ENCODE measurements around the gene C9.
"Not testable (repeated sequence)": the region's sequence is repeated elsewhere in the genome, so short reads cannot be mapped to it uniquely, and the experiment has no call there.

The C9 gene

DNA sequence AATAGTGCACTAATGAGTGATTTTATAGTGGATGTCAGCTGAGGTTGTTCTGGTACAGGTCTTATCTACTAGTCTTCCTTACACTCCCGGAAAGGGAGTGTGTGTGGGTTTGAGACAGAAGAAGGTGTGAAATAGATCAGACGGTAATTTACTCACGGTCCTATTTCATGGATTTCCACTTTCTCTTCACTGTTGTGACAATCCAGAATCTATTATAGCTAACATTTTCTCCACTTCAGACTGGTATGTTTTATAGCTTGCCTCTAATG lies 7.0 kb upstream of the C9 start:
- no peak for DNase-seq (ENCODE audit: low spot score)

DNA sequence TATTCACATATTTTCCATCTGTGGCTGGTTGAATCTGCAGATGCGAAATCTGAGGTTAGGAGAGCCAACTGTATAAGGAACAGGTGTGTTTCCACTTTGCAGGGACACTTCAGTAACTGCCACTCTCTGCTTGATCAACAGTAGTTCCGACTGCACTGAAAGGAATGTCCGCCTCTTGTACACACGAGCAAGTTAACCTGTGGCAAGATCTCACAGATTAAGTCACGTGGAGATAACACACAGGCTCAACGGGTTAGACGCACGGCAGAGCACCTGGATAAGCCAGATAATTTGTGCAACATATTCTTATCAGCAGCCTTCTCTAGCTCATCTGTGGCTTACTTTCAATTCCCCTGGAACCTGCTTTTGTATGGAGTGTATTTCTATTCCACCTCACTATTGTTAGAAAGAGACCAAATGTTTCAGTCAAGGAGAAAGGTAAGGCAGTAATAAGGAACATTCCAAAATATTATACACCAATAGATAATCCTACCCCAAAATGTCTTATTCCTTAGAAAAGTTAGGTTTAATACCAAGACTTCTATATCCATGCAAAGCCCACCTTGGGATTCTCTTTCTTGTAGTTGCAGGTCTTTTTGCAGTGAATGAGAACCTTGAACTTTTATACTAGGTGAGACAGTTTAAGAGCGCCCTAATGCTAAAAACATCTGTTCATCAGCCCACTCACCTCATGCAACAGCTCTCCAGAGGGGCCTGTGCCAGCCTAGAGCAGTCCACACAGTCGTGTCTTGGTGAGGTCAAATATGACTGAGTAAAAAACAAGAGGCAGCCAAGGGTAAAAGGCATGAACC lies 6.5 kb upstream of the C9 start:
- no peak for DNase-seq (ENCODE audit: low spot score)

- DNase-seq (ENCODE audit: low spot score) = no peak
Measured at GRCh38 chr5:39369123-39369815, 5.0 kb upstream of the C9 start.

GRCh38 chr5:39368116-39368515 lies 3.8 kb upstream of the C9 start:
- no peak for DNase-seq (ENCODE audit: low spot score)

GRCh38 chr5:39367711-39368110 lies 3.4 kb upstream of the C9 start:
- DNase-seq (ENCODE audit: low spot score) = no peak

DNA sequence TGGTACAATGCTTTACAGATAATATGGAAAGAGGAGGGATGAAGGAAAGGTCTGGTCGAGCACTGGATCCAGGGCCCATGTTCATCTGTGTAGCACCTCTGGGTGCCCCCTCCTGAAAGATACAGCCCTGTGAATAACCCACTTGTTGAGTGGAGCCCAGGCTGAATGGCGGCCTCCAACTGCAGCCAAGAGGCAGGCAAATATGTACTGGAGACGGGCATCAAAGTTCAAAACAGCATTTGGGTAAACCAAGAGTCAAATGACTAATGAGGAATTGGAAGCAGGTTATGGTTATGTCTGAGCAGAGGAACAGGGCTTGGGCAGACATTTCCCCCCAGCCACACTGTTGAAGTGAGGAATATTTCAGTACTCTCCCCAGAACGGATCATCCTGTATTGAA lies 1.1 kb downstream of the C9 start:
- no peak for DNase-seq (ENCODE audit: low spot score)

GRCh38 chr5:39362646-39363045 lies 1.6 kb downstream of the C9 start:
- DNase-seq (ENCODE audit: low spot score) = no peak

DNA sequence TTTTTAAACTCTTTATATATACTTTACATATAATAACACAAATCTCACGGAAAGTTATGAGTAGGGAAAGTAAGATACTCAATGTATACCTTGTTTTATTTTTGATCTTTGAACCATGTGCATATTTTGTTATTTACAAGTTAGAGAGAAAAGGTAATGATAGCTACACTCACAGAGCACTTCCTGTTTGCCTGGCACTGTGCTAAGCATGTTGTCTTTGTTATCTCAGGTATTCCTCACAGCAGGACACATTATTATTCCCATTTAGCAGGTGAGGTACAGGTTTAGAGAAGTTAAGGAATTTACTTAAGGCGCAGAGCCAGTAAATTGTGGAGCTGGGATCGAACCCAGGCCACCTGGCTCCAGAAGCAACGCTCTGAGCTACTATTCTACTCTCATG lies 3.0 kb downstream of the C9 start:
- no peak for DNase-seq (ENCODE audit: low spot score)

- no peak for DNase-seq (ENCODE audit: low spot score)
Measured at GRCh38 chr5:39360471-39361111, 3.7 kb downstream of the C9 start.

DNA sequence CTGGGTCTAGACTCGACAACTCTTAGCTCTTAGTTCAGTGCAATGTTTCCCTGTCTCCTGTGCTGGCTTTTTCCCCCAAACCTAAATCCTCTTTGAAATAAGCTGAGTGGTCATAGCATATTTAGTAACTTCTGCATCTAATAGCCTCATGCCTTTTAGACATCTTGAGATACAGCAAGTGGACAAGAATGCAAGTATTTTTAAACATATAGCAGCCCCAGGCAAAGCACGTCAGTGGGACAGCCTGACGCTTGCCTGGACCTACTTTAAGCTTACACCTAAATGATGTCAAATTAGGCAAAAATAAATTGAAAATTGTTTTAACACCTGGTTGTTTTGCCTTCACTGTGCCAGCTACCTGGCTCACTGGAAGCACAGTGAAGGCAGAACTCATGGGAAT lies 8.0 kb downstream of the C9 start:
- DNase-seq (ENCODE audit: low spot score) = no peak

DNA sequence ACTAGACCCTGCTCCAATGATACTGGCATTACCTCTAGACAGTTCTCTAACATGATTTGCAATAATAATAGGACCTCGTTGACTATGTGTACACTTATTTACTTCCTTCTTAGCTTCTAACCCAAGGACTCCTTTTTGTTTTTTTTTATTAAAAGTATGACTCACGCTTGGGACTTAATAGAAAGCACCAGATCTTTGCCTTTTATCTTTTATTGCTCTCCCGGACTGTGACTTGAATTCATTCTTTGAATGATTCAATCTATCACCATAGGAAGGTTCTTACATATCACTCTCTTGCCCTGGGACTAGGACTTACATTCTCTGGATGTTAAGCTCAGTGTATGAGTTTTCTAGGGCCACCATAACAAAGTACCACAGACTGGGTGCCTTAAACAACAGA lies 9.0 kb downstream of the C9 start:
- DNase-seq (ENCODE audit: low spot score) = no peak

- DNase-seq (ENCODE audit: low spot score) = no peak
Measured at GRCh38 chr5:39353717-39354399, 10.4 kb downstream of the C9 start.

- DNase-seq (ENCODE audit: low spot score) = no peak
Measured at GRCh38 chr5:39352951-39353350, 11.3 kb downstream of the C9 start.

DNA sequence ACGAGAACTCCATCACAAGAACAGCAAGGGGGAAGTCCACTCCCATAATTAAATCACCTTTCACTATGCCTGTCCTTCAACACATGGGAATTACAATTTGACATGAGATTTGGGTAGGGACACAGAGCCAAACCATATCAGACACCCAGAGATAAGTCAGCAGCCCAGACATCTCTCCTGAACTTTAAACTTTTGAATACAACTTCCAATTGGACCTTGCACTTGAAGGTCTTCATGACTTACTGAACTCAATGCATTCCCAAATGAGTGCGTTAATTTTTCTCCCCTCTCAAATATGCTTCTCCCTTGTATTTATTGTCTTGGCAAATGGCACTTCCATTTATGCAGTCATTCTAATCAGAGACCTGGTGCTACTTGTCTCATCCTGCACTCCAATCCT lies 12.1 kb downstream of the C9 start:
- no peak for DNase-seq (ENCODE audit: low spot score)

GRCh38 chr5:39349484-39349883 lies 14.8 kb downstream of the C9 start:
- no peak for DNase-seq (ENCODE audit: low spot score)

DNA sequence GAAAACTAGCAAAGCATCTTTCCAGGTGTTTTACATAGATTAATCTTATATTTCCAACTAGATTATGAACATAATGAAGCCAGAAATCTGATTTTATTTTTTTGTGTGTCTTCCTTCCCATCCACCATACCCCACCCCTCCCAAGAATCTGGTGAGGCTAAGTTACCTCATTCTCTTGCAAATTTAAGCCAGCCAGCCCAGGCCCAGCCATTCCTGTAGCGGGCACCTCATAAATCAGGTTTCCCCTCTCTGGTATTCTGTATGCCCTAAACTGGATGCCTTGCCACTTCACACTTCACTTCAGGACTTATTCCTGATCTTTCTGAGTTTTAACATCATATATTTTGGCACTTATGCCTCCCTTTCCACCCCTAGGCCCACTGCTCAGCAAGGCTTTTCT lies 21.8 kb downstream of the C9 start:
- DNase-seq (ENCODE audit: low spot score) = no peak

DNA sequence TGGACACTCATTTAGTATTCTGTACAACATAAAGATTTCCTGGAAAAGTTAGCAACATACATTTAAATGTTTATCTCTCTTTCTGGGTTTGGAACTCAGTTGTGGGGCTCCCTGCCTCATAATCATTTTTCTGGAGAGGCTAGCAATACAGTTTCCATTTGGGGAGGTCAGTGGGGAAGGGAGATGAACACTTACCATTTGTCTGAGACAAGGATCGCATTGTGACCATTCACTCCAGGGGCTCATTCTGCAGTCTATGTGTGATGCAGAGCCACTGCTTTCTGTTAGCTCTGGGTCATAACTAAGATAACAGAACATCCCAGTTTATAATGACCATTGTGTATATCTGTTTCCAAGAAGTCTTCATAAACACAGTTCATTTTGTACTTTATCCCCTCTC lies 22.4 kb downstream of the C9 start:
- DNase-seq (ENCODE audit: low spot score) = no peak

- DNase-seq (ENCODE audit: low spot score) = no peak
Measured at GRCh38 chr5:39340506-39340905, 23.8 kb downstream of the C9 start.

DNA sequence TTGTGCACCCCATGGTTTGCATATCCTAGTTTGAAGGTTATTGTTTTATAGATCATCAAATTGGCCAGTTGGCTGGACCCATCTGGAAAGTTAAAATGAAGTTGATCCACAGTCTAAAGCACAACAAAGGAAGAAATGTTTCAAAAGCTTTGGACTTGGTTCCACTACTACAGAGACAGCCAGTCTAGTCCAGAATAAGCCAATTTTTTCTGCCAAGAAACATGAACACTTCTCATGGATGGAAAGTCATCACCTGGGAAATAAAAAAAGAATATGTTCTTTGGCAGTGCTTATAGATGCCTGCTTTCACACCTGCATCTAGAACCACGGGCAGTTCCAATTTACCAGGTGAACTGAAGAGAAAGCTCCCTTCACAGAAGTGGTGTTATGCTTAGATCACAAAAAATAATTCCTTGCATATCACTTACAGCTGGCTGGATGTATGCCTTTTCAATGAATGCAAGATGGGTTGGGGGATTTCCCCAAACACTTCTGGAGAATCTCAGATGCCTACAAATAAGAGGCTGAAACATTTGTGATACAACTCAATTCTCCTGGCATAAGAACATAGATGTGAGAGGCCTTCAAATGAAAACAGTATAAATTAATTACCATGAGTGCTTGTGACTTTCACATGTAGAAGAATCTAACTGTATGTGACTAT lies 26.9 kb downstream of the C9 start:
- DNase-seq (ENCODE audit: low spot score) = no peak

DNA sequence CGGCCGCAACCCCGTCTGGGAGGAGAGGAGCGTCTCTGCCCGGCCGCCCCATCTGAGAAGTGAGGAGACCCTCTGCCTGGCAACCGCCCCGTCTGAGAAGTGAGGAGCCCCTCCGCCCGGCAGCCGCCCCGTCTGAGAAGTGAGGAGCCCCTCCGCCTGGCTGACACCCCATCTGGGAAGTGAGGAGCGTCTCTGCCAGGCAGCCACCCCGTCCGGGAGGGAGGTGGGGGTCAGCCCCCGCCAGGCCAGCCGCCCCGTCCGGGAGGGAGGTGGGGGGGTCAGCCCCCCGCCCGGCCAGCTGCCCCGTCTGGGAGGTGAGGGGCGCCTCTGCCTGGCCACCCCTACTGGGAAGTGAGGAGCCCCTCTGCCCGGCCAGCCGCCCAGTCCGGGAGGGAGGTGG lies 30.0 kb downstream of the C9 start:
- DNase-seq (ENCODE audit: low spot score) = not testable (repeated sequence)

GRCh38 chr5:39333104-39333503 lies 31.2 kb downstream of the C9 start:
- DNase-seq (ENCODE audit: low spot score) = no peak

- no peak for DNase-seq (ENCODE audit: low spot score)
Measured at GRCh38 chr5:39331861-39332381, 32.4 kb downstream of the C9 start.

Data from hematopoietic multipotent progenitor cell treated with erythropoietin and hydrocortisone succinate and interleukin-3 and kit ligand, for 15 days (in vitro differentiated cells).